ENCODE data around the gene DOCK2.
"Not testable (repeated sequence)": the region's sequence is repeated elsewhere in the genome, so short reads cannot be mapped to it uniquely, and the experiment has no call there.

The DOCK2 gene

DNA sequence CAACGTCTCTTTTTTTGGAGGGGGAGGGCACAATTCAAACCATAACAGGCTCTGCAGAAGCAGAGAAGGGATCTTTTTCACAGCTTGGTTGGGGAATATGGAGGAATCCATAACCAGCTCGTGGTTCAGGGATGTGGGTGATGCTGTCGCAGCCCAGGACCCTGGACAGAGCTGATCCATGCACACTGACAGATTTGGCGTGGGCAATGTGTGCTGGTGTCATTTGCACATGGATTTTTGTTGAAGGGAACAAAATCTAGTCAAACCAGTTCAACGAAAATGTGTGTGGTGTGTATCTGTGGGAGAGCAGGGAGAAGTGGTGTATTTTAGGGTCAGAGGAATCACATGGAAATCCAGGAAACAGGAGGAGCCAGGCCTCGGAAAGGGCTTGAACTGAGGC, 4.2 kb downstream of the DOCK2 start:
- no peak for DNase-seq

DNA sequence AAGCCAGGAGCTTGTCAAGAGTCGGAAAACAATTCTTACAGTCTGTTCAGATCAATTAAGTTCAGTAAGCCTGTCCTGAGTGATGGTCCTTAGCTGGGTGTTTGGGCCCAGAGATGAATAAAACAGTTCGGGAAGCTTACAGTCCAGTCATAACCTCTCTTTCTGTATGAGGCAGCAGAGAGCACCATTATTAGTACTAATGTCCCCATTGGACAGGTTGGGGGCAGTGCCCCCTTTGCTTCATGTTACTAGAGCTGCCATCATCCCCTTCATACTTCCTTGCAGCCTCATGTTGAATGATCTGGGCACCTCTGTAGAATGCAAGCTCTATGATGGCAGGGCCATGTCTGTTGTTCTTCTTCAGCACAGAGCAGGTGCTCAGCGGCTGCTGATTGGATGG, 9.8 kb downstream of the DOCK2 start:
- no peak for DNase-seq

DNA sequence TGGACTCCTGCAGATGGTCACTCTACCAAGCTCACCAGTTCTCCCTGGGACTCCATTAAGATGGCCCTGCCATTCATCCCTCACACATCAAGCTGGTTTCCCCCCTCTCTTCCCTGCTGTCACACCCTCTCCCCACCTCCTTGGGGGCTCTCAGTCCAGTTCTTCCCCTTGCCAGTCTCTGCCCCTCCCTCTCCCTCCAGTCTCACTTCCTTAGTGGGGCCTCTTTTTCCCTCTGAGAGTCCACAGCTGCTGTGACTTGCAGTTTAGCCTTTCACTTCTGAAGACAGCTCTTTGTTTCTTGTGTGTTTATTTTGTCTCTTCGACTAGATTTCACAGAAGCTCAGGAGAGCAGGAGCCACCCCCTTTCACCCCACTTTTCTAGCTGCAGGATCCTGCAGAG, 10.5 kb downstream of the DOCK2 start:
- no peak for DNase-seq

DNA sequence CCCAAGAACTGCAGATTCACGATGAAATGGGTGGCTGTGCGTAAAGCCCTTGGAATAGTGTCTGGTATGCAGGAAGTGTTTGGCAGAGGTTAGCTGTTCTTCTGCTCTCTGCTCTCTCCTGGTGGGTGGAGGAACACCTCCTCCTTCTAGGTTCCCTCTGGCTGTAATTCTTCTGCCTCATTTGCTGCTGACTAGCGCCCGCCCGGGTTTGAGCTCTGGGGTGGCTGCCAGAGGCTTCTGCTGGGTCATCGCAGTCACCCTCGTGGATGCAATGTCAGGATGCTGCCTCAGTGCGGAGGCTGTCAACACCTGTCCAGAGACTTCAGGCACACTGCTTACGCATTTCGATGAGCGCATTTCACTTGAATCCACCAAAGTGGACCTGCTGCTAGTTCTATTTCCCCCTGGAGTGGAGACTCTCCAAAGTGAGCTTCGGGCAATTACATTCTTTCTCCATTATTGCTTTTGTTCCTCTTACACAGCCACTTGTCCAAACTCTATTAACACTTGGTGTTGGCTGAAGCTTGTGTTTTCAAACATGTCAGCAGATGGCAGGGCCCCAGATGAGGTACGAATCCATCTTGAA, 11.7 kb downstream of the DOCK2 start:
- DNase-seq, result peak; percentile 88

DNA sequence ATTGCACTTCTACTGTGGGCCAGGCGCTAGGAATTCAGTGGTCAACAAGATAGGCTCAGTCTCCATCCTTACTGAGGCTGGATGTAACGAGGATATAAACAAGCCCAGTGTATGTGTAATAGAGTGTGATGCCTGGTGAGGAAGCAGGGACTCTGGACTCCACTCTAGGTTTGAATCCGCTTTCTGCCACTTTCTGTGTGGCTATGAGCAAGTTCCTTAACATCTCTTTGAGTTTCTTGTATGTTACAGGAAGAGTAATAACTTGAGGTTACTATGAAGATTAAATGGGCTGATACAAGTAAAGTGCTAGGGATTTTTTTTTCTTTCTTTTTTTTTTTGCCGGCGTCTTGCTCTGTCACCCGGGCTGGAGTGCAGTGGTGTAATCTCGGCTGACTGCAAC, 12.4 kb downstream of the DOCK2 start:
- DNase-seq, result no peak

DNA sequence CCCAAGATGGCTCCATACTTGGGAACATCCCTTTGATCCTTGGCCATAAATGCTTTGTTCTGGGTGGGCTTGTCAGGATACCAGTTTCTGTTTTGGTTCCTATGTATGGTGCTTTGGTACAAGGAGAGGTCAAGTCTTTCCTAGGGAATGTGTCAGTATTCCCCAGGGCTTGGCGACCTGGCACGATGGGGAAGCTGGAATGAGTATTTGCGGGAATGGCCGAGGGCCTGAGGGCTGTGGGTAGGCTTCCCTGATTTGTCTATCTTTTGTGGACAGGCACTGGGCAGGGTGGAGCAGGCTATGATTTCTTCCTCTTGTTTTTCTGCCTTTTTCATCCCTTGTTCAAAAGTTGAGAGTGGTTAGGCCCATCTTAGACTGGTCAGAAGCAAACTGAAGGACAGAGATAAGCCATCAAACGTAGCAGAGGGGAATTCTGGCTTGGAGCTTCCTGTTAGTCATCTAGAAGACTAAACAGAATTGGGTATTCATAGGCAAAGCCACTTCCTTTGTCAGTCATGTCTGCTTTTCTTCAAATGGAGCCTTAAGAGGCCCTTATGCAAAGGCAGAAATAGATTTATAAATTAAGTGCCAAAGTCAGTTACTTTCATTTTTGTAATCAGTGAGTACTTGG, 13.7 kb downstream of the DOCK2 start:
- DNase-seq, result peak; percentile 79

DNA sequence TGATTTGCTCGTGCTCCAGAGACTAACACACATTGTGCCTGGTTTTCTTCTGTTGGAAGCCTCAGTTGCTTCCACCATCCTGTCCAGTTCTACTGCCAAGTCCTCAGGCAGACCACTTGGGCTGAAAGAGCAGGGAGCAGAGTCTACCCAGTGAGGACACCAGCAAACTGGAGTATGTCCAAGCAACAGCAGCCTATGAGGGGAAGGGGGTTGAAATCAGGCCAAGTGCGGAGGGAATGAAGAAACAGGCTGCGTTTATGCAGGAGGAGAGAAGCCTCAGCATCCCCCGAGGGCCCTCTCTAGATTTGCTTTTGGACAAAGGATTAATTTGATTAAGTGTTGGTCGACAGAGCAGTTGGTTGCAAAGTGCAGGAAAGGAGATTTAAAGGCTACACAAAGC, 14.5 kb downstream of the DOCK2 start:
- no peak for DNase-seq

DNA sequence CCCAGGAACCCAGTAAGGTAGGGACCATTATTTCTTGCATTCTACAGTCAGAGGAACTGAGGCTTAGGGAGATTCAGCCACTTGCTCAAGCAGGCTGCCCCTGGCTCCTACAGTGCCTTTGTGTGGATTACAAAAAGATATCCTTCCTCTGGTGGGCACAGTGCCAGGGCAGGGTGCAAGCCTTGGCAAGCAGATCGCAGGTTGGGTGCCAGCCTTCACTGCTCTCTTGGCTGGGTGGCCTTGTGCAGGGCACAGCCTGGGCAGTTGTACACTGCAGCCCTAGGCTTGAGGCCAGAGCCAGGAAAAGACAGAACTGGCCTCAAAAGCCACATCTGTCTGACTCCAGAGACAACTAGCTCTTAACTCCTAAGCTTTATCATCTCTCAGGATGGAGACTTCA, 15.0 kb downstream of the DOCK2 start:
- DNase-seq, result no peak

- no peak for DNase-seq
Measured at GRCh38 chr5:169653091-169653490, 16.0 kb downstream of the DOCK2 start.

DNA sequence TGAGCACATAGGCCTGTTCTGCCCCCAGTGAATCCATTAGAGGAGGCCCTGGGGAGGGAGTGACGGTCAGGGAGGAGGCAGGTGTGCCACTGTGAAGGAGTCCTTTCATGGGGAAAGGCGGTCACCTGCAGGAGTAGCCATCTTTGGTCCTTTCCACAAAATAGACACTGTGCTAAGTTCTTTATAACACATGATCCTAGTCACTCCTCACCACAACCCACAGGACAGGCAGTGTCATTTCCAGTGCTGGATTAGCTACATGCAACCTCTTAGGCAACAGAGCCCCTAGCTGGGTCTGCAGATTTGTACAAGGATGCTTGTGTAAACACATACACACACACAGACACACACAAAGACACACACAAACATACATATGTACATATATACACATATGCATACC, 18.3 kb downstream of the DOCK2 start:
- no peak for DNase-seq

DNA sequence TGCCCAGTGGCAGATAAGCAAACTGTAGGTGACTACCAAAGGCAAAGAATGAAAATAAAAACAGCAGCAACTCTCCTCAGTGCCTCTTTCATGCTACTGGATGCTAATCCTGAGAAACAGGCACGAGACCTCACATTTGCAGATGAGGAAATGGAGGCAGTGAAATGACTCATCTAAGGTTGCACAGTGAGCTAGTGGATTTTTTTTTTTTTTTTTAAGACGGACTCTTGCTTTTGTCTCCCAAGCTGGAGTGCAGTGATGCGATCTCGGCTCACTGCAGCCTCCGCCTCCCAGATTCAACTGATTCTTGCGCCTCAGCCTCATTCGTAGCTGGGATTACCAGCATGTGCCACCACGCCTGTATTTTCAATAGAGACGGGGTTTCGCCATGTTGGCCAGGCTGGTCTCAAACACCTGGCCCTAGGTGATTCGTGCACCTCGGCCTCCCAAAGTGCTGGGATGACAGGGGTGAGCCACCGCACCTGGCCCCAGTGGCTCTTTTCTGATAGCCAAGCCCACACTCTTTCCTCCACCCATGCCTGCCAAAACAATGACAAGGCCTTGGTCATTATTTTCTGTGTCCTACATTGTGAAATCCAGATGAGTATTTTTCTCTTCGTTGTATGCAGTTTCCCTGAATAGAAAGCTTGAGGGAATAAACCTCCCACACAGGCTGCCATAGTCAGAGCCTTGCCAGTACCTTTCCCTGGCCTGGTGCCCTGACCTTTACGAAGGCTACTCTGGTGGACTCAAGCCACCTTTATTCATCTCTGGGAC, 19.2 kb downstream of the DOCK2 start:
- DNase-seq, result no peak

DNA sequence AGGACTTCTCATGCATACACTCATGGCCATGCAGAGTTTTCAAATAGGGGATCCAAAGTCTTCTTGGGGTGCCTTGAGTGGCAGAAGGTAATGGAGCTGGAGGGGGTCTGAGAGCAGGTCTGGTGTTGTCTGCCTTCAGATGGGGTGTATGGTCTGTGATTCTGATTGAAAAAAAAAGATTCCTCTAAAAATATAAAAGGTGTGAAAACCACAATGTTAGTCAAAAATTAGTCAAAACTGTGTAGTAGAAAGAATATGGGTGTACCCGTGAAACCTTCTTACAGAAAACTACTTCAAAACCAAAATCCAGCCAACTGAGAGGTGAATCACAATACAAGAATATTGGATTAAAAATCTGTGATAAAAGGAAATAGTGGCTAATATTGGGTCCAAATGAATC, 20.1 kb downstream of the DOCK2 start:
- no peak for DNase-seq

GRCh38 chr5:169662451-169662850, 25.4 kb downstream of the DOCK2 start:
- not testable (repeated sequence) for DNase-seq

GRCh38 chr5:169663537-169663936, 26.5 kb downstream of the DOCK2 start:
- DNase-seq, result no peak

DNA sequence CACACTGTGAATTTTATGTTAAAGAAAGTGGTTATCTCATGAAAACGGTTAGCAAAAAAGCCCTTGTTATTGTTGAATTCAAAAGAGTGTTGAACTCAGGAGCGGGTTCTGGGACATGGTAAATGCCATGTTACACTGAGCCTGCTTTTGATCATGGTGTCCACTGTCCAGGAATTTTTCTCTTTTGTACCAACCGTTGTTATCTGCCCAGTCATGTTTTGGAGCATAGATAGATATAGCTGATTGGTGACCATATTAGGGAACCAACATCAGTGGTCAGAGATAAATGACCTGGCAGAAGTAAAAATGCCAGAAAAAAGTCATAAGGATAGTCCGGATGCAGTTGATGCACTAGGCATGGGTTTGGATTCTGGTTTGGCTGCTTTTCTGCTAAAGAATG, 29.3 kb downstream of the DOCK2 start:
- no peak for DNase-seq

- DNase-seq, result peak; percentile 48
Measured at GRCh38 chr5:169667896-169668674, 31.0 kb downstream of the DOCK2 start.

DNA sequence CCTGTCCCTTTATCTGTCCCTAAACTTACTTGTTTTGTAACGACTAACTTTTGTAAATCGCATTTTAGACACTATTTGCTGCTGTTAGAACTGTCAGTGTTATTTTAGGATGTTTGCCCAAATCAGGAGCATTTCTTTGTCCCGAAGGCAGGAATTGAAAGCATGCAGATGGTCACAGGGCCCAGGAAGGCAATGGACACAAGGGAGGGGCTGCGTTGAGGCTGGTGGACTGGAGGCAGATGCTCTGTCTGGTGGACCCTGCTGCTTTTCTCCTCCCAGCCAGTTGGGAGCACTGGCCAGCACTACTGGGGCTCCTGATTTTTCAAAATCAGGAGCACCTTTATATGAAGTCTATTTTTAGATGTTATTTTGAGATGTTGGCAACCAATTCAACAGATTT, 31.7 kb downstream of the DOCK2 start:
- DNase-seq, result peak; percentile 72

DNA sequence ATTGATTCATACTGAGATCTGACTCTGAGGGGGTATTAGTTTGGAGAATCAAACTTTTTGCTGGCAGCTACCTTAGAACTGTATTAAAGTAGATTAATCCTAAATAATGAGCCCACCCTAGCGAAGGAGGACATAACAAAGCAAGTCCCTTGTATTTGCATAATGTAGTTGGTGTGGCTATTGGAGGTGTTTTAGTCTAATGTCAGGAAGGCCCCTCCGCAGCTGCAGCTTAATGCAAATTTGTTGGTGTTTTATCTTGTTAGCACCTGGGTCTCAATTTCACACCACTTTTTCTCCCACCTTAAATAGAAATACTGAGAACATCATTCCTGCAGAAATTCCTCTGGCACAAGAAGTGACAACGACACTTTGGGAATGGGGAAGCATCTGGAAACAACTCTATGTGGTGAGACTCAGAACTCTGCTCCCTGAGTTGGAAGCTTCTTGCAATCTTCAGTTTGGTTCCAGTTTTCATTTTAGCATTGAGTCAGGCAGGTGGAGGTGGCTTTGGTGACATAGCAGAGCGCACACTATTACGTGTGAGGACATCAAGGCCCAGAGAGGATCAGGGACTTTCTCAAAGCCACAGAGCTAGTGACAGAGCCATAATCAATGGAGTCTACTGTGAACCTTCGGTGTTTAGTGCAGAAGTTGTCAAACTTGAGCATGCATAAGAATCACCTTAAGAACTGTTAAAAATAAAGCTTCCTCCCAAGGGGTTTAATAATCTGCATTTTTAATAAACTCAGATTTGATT, 33.9 kb downstream of the DOCK2 start:
- no peak for DNase-seq

DNA sequence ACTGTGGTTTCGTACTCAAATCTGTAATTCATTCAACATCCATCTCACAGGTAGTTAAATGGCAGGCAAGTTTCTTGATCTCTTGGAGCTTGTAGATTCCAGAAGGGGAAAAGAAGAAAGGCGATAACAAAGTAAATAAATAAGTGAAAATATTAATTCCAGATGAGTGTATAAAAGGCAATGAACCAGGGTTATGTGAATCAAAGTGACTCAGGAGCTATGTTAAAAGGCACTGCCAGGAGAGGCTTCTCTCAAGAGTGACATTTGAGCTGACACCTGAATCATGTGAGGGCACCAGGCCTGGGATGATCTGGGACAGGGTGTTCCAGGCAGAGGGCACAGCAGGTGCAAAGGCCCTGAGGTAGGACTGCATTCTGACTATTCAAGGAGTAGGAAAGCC, 45.0 kb downstream of the DOCK2 start:
- no peak for DNase-seq

DNA sequence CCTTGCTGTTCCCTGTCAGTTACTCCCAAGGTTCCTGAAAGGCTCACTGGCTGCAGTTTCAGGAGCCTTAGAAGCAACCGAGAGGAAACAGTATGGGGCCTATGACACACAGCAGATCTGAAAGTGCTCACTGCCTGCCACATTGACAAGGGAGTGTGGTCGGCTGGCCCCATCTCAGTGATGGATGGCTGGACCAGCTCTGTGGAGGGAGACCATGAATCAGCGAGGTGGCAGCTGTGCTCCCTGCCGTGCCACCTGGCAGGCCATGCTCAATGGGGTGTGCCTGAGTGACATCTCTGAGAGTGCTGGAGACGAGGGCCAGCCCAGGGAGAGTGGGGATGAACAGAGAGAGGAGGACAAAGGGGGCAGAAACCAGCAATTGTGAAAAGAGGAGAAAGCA, 49.1 kb downstream of the DOCK2 start:
- DNase-seq, result no peak

- DNase-seq, result no peak
Measured at GRCh38 chr5:169688106-169688505, 51.0 kb downstream of the DOCK2 start.

GRCh38 chr5:169691471-169691870, 54.4 kb downstream of the DOCK2 start:
- peak; percentile 41 for DNase-seq

- DNase-seq, result peak; percentile 15
Measured at GRCh38 chr5:169694091-169694625, 57.1 kb downstream of the DOCK2 start.

Measured in EL (cell line).